Body of pancreas (tissue), 4 donors: Measurements from ENCODE around the gene SLC35D2.

Source experiments
- CTCF ChIP-seq, 7 experiments: fragments of 450-650 bp in 4 of 7; fragments of 200-600 bp in 3 of 7; sonication (generic) in 3 of 7; IDR thresholded peaks; one replicate each; pipeline ENCODE4 v1.5.1; 2016 to 2019; ENCODE audit warnings: antibody characterized with exemption in 7 of 7
- POLR2A ChIP-seq, 3 donors: fragments of 450-650 bp; IDR thresholded peaks; one replicate each; pipeline ENCODE4 v1.6.1; 2016; ENCODE audit warnings: antibody characterized with exemption in 3 of 3, mild to moderate bottlenecking in 2 of 3

DNA sequence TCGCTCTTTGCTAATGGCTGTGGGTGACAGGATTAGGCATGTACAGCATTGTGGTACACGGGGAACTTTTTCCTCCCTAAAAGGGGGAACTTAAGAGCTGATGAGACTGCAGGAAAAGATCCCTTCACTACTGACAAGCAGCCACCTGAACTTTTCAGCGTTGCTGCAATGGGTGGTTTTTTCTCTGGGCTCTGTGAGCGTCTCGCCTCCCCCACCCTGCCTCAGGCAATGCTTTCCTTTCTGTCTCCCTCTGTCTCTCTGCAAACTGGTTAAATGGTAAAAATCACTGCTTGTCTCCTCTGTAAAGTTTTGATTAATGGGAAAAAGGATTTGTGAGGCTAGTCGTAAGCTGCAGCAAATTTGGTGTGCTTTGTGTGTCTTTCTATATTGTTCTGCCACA is 101.9 kb downstream of the SLC35D2 start:
- TF ChIP-seq POLR2A (IDR thresholded peaks at IDR 0.05) = no peak
- no peak for TF ChIP-seq CTCF (IDR thresholded peaks at IDR 0.05)
